Heart left ventricle (tissue), 13 donors: ENCODE data around the gene CFAP221.

Source experiments
- POLR2A ChIP-seq, 2 donors: fragments of 450-650 bp; IDR thresholded peaks; one replicate each; pipeline ENCODE4 v1.6.1; 2017; ENCODE audit warnings: antibody characterized with exemption in 2 of 2, mild to moderate bottlenecking in 2 of 2, moderate library complexity in 2 of 2
- TF ChIP-seq, protein P1 (sequence below), 12 donors: fragments of 200-600 bp; sonication (generic) in 4 of 12; IDR thresholded peaks; one replicate each; pipeline versions ENCODE4 v1.5.0 to v1.8.0; 2018 to 2022; ENCODE audit warnings: antibody characterized with exemption in 12 of 12, mild to moderate bottlenecking in 5 of 12
- donor health status: ischemic (EF 13 %, LVEDD 7.1; RV severe dilation, severe dysfunction).
- donor health status: DM: no; HTN: yes; CAD: no.
- donor health status: DM: no; HTN: no; CAD: no.
- donor health status: ischemic (EF 25% LVEDD 6.9; RV normal size, moderate dysfunction).
- donor health status: ischemic (EF 25% LVEDD 5.7; RV mildly dilated, moderate dysfunction).
- donor health status: ischemic (EF 35%, LVEDD 5.7; RV mildly dilated, moderate dysfunction).
- donor health status: nonischemic (EF 11% LVEDD 7.7; RV severe dilation, severe dysfunction).
- donor health status: DM: yes; HTN: yes; CAD: no.
- donor health status: PGD.
- donor health status: ischemic (EF 29% LVEDD 5.4; RV normal size, mild dysfunction).
- donor health status: nonischemic (EF 23%, LVEDD 6.1; RV moderate dilation, normal function).

DNA sequence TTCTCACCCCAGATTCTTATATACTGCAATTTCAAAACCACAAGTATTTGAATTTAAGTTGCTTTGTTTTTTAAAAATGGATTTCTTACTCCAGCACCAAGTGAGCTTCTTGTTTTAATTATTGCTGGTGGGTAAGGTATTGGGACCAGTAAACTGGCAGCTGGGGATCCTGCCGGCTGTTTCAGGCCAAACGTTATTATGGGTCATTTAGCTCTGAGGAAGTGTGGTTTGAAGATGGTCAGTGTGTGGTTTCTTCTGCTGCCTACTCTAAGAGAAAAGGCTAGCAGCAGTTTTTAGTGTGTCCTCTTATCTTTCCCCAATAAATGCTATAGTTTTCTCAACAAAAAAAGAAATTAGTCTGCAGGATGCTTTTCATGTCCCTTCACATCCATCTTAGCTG, 30.6 kb downstream of the CFAP221 start:
- TF ChIP-seq POLR2A (IDR thresholded peaks at IDR 0.05): no peak
- TF ChIP-seq, protein P1, sequence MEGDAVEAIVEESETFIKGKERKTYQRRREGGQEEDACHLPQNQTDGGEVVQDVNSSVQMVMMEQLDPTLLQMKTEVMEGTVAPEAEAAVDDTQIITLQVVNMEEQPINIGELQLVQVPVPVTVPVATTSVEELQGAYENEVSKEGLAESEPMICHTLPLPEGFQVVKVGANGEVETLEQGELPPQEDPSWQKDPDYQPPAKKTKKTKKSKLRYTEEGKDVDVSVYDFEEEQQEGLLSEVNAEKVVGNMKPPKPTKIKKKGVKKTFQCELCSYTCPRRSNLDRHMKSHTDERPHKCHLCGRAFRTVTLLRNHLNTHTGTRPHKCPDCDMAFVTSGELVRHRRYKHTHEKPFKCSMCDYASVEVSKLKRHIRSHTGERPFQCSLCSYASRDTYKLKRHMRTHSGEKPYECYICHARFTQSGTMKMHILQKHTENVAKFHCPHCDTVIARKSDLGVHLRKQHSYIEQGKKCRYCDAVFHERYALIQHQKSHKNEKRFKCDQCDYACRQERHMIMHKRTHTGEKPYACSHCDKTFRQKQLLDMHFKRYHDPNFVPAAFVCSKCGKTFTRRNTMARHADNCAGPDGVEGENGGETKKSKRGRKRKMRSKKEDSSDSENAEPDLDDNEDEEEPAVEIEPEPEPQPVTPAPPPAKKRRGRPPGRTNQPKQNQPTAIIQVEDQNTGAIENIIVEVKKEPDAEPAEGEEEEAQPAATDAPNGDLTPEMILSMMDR (IDR thresholded peaks at IDR 0.05): no peak
